ENCODE data around the gene CHRNA7. TPM values are rescaled to one million over a fixed set of nuclear protein-coding genes. Genes with fewer than 3 reads are reported as not detected.

Gene CHRNA7
- total RNA-seq, 1 experiment from 2014 or later: 7.8 TPM

DNA sequence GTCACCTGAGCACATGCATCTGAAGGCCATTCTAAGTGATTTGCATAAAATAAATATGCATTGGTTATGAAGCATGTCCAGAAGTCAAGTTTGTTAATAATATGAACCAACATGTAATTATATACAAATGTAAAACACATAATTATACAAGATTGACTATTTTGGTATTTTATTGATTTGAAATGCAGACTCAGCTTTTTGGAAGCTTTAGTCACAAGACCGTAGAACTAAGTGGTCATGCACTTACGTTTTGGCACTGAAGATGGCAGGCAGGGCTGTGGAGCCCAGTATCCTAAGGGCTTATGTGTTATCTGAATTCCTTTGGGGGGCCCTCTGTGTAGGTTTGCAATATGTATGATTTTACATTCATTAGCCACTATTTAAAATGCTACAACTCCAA, 5.0 kb downstream of the CHRNA7 start:
- Mint-ChIP-seq H3K36me3 (no peaks in the 10 kb centered on the region), H3K4me1 (peaks cover 7% of the 10 kb centered on the region), H3K27me3 (ENCODE audit: low read depth) (peaks cover 16% of the 10 kb centered on the region), H3K9me3 (no peaks in the 10 kb centered on the region), H3K27ac (no peak overlapping the region), H3K4me3 (no peak overlapping the region)
- ATAC-seq: no peak
- POLR2A ChIA-PET: no interaction called here
- CTCF ChIA-PET: no interaction called here
- TF ChIP-seq FOXP4 (CRISPR knock-in tag; IDR thresholded peaks at IDR 0.05) (no peak), NFATC4 (CRISPR knock-in tag; IDR thresholded peaks at IDR 0.05) (no peak), SMAD4 (CRISPR knock-in tag; IDR thresholded peaks at IDR 0.05) (no peak), ATF1 (CRISPR knock-in tag; IDR thresholded peaks at IDR 0.05) (no peak), ZBTB43 (CRISPR knock-in tag; IDR thresholded peaks at IDR 0.05) (no peak), ZNF232 (CRISPR knock-in tag; IDR thresholded peaks at IDR 0.05) (no peak), ESRRA (CRISPR knock-in tag; IDR thresholded peaks at IDR 0.05; ENCODE audit: borderline replicate concordance) (no peak), JAZF1 (CRISPR knock-in tag; IDR thresholded peaks at IDR 0.05) (no peak), TCF7 (CRISPR knock-in tag; IDR thresholded peaks at IDR 0.05; ENCODE audit: low read depth) (no peak), ELF4 (CRISPR knock-in tag; IDR thresholded peaks at IDR 0.05; ENCODE audit: low read depth) (no peak), CDX4 (CRISPR knock-in tag; IDR thresholded peaks at IDR 0.05; ENCODE audit: borderline replicate concordance) (no peak), RORB (CRISPR knock-in tag; IDR thresholded peaks at IDR 0.05) (no peak), GTF2I (CRISPR knock-in tag; conservative IDR thresholded peaks at IDR 0.05) (no peak)
- no peak for DNase-seq (ENCODE audit: low spot score)

- POLR2A ChIA-PET: no interaction called here
- H3K9me3 Mint-ChIP-seq: no peaks in the 10 kb centered on the region
- H3K36me3 Mint-ChIP-seq: no peaks in the 10 kb centered on the region
- no peak for TF ChIP-seq MAX (CRISPR knock-in tag; IDR thresholded peaks at IDR 0.05)
- TF ChIP-seq ATF1 (CRISPR knock-in tag; IDR thresholded peaks at IDR 0.05): no peak
- TF ChIP-seq CTCF (IDR thresholded peaks at IDR 0.05): no peak
- TF ChIP-seq OVOL2 (CRISPR knock-in tag; IDR thresholded peaks at IDR 0.05; ENCODE audit: borderline replicate concordance): no peak
- no peak for TF ChIP-seq SMAD4 (CRISPR knock-in tag; IDR thresholded peaks at IDR 0.05)
- no peak for TF ChIP-seq FOXP4 (CRISPR knock-in tag; IDR thresholded peaks at IDR 0.05)
- TF ChIP-seq, protein P1, sequence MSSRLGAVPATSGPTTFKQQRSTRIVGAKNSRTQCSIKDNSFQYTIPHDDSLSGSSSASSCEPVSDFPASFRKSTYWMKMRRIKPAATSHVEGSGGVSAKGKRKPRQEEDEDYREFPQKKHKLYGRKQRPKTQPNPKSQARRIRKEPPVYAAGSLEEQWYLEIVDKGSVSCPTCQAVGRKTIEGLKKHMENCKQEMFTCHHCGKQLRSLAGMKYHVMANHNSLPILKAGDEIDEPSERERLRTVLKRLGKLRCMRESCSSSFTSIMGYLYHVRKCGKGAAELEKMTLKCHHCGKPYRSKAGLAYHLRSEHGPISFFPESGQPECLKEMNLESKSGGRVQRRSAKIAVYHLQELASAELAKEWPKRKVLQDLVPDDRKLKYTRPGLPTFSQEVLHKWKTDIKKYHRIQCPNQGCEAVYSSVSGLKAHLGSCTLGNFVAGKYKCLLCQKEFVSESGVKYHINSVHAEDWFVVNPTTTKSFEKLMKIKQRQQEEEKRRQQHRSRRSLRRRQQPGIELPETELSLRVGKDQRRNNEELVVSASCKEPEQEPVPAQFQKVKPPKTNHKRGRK (CRISPR knock-in tag; IDR thresholded peaks at IDR 0.05; ENCODE audit: borderline replicate concordance): no peak
- TF ChIP-seq ZNF232 (CRISPR knock-in tag; IDR thresholded peaks at IDR 0.05): no peak
- H3K27ac Mint-ChIP-seq: no peak overlapping the region
- CTCF ChIA-PET: interaction anchor here (2.0 kb wide), 1 partner anchor 8 kb away, joined by 8 read pairs; no protein-coding TSS in a partner anchor
- peaks cover 14% of the 10 kb centered on the region for H3K4me1 Mint-ChIP-seq
- DNase-seq (ENCODE audit: low spot score) (no peak), ATAC-seq (no peak)
- peaks cover 4% of the 10 kb centered on the region for H3K27me3 Mint-ChIP-seq (ENCODE audit: low read depth)
- no peak overlapping the region for H3K4me3 Mint-ChIP-seq
These were observed 6.7 kb downstream of the CHRNA7 start for GRCh38 chr15:32036971-32037370.
